ENCODE measurements around the gene APLP2.
"Not testable (repeated sequence)": the region's sequence is repeated elsewhere in the genome, so short reads cannot be mapped to it uniquely, and the experiment has no call there.

Gene APLP2

DNA sequence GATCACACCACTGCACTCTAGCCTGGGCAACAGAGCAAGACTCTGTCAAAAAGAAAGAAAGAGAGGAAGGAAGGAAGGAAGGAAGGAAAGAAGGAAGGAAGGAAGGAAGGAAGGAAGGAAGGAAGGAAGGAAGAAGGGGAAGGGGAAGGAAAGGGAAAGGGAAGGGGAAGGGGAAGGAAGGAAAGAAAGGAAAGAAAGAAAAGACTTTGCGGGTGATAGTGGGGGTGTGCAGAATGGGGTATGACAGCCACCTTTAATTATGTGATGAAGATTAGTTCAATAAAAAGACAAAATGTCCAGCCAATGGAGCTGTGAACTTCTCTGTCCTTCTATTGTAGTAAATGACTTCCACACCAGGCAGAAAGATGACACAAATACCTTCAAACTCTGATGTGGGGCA is 8.7 kb upstream of the APLP2 start:
- DNase-seq, result no peak

DNA sequence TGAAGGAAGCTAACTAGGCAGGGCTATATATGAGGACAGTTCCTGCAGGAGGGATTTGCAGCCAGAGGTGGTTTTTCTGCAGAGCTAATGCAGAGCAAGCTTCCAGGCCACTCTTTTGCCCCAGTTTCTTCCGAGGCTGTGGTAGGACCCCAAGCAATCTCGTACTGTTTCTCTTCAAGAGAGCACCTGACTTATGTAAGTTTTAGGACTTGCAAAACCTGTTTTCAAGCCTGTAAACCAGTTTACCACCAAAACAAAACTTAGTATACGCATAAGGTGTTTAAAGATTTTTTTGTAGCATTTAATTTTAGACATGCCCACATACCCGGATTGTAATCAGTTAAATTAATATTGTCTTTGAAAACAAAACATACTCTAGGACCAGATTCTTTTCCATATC is 7.7 kb upstream of the APLP2 start:
- no peak for DNase-seq

DNA sequence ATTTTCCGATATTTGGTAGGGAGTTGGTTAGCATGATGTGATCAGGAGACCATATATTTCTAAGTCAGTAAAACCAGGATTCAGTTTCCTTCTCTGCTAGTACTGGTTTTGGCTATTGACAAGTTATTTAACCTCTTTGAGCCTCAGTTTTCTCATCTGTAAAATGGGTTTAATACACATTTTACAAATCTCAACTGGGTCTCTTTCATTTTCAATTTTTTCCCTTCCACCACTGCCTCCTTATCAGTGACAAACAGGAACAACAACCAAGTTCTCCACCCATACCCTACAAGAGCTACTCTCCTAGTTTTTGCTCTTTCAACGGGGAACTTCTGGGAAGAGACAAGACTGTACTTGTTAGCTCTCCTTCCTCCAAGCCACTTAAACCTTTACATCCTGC is 6.2 kb upstream of the APLP2 start:
- DNase-seq, result no peak

GRCh38 chr11:130064596-130064995 is 5.1 kb upstream of the APLP2 start:
- DNase-seq, result no peak

GRCh38 chr11:130066338-130066737 is 3.4 kb upstream of the APLP2 start:
- no peak for DNase-seq

GRCh38 chr11:130068546-130068985 is 1.1 kb upstream of the APLP2 start:
- no peak for DNase-seq

- DNase-seq, result peak in 1 of 2 experiments; percentile 57
Observed at GRCh38 chr11:130068986-130069658, 572 bp upstream of the APLP2 start.

DNA sequence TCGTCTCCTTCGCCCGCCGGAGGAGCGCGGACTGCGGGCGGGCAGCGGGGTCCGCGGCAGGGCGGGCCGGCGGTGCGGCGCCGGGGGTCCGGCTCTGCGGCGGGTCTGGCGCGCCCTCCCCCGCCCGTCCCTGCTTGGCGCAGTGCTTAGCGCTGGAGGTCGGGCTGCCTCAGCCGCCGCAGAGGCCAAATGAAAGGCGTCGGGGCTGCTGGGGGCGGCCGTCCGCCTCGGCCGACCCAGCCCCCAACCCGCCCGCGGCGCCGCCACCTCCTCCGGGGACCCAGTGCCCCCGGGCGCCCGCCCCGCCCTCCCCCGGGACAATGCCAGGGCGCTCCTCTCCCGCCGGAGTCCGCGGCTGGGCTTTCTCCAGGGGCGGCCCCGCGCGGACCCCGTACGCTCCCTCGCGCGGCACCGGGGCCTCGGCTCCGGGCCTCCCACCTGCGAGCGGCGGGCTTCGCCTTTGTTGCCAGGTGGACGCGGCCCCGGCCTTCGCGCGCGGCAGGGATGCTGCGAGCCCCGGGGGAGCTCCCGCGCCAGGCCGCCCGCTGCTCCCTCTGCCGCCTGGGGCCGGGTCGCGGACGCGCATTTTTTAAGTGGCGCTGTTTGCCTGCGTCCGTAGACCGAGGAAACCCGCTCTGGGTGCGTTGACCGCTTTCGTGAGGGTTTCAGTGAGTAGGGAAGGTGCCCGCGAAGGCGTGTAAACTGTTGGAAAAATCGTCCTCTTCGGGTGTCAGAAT is 583 bp downstream of the APLP2 start:
- DNase-seq, result peak; percentile 51 to 54

DNA sequence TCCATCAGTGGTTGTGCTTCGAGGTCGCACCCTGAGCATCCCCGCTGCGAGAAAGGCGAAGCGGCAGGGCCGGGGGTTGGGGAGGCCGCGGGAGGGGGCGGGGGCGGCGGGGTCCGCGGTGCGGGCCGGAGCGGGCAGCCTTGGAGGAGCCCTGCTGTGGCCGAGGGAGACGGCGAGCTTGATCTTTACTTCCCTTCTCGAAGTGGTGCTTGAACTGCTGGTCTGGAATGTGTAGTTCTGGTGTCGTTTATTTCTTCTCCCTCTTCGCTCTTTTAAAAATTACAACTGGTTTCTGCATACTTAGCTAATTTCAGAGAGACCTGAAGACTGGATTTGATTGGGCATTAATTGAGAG is 1.1 kb downstream of the APLP2 start:
- no peak for DNase-seq

DNA sequence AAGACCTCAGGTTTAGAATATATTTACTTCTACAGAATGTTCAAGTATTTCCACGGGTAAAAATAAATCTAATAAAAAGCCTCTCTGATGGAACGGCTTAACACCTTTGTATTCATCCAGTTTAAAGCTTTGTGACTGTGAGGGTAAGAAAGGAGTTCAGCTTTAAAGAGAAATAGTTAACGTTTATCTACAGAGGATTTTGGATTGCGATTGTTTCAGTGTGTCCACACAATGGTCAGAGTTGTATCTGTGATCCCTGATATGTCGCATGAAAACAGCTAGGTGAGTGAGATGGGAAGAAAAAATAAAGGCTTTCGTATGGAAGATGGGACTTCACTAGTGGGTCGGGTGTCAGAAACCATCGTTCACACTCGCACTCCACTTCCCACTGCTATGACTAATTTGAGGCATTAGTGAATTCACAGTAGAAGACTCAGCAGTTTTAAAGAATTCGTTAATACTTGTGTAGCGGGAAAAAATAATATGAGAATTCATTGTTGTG is 1.6 kb downstream of the APLP2 start:
- no peak for DNase-seq

DNA sequence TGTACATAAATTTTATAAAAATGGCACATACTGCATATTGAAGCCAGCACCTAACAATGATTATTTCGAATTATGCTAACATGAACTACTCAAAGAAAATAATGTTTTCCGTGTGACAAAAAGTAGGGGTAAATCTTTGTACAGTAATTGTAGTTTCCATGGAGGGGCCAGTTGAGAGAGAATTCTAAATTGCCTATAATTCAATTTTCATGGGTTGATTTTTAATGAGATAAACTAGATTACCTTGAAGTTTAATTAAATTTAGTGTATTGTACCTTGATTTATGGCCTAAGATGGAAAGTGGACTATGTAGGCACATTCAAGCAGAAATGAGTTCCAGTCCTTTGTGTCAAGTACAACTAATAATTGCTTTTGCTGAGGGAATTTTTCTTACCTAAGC is 5.0 kb downstream of the APLP2 start:
- no peak for DNase-seq

DNA sequence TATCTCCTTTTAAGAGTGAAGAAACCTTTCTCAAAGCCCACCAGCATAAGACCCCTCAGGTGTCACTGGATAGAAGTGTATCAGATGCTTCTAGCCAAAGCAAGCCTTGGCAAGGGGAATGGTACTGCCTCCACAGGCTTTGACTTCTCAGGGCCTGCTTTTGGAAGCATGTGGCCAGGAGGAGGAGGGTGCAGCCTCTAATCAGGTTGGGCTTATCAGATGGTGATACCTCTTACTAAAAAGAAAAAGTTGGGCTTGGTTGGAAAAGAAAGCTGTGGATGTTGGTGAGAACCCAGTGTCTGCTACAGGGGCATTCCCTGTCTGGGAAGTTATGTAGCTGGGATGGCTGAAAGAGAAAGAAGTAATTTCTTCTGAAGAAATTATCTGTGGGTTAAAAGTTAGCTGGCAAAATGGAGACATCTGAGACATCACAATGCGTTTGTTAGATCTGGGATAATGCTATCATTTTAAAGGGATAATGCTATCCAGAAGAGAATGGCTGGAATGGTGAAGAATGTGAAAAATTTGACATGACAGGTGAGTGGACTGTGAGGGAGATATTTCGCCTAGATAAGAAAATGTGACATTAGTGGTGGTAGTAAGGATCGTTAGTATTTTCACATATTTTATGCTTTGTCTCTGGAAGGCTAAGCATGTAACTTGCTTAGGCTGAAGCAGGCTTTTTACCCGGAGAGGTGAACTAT is 7.2 kb downstream of the APLP2 start:
- no peak for DNase-seq

DNA sequence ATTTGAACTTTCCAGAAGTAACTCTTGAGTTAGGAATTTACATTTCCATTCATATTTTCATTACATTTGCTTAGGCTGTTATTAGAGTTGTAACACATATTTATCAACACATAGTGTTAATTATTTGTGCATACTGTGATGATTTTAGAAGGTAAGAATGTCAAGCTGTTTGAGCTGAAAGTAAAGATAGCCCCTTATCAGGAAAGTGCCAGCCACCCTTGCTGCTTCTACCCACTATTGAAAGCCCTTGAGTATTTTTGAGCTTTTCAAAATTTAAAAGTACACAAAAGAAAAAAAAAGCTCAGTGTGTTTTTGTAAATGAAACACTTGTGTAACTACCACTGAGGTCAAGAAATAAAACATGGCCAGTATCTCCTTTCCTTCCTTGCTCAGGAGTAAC is 8.0 kb downstream of the APLP2 start:
- DNase-seq, result no peak

- DNase-seq, result no peak
Observed at GRCh38 chr11:130078080-130078479, 8.4 kb downstream of the APLP2 start.

GRCh38 chr11:130085671-130086290 is 16.1 kb downstream of the APLP2 start:
- DNase-seq, result no peak

- no peak for DNase-seq
Observed at GRCh38 chr11:130086669-130087068, 17.0 kb downstream of the APLP2 start.

- DNase-seq, result no peak
Observed at GRCh38 chr11:130087294-130087926, 17.7 kb downstream of the APLP2 start.

GRCh38 chr11:130088217-130088616 is 18.5 kb downstream of the APLP2 start:
- no peak for DNase-seq

DNA sequence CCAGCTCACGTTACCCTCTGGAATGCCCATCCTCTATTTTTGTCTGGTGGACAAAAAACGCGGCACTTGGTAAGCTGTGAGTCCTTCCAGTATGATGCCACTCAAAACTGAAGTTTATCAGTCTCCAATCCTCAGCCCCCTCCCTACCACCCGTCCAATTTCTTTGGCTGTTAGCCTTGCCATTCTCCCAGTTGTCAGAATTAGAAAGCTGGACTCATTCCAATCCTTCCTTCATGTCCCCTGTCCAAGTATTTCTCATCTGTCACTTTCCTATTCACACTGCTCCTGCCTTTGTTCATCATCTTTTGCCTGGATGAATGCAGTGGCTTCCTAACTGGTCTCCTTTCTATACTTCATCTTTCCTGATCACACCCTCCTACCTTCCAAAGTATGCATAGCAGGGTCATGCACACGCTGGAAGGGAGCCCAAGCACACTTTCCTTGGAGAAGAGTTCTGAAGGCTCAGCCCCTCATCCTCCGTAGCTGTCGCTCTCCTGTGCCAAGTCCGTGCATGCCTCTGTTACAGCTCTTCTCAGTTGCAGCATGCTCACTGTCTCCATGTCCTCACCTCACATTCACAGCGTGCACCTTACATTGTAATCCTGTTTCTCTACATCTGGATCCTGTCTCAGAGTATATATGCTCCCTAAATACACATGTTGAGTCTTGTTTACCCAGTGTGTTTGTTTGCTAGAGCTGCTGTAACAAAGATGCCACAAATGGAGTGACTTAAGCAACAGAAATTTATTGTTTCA is 19.4 kb downstream of the APLP2 start:
- no peak for DNase-seq

DNA sequence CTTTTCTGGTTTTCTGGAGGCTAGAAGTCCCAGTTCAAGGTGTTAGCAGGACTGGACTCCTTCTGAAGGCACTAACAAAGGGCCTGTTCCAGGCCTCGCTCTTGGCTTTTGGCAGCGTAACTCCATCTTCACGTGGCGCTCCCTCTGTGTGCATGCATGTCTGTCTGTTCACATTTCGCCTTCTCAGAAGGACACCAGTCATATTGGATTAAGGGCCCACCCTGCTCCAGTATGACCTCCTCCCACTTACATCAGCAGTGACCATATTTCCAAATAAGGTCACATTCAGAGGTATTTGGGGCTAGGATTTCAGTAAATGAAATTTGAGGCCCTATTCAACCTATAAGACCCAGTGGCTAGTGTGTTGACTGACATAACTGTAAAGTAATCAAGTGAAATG is 20.0 kb downstream of the APLP2 start:
- DNase-seq, result no peak

DNA sequence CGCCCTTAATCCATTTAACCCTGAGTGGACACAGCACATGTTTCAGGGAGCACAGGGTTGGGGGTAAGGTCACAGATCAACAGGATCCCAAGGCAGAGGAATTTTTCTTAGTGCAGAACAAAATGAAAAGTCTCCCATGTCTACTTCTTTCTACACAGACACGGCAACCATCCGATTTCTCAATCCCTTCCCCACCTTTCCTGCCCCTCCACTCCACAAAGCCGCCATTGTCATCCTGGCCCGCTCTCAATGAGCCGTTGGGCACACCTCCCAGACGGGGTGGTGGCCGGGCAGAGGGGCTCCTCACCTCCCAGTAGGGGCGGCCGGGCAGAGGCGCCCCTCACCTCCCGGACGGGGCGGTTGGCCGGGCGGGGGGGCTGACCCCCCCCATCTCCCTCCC is 20.8 kb downstream of the APLP2 start:
- not testable (repeated sequence) for DNase-seq

GRCh38 chr11:130091169-130091568 is 21.5 kb downstream of the APLP2 start:
- DNase-seq, result not testable (repeated sequence)

Data from activated CD4-positive, alpha-beta T cell treated with anti-CD3 and anti-CD28 coated beads, Interleukin-2, amount 50 U/mL, for 48 hours (primary cell).